Mononuclear cell (primary cell): Measurements from ENCODE around the gene TBX10. TPM values are rescaled to one million over a fixed set of nuclear protein-coding genes. Genes with fewer than 3 reads are reported as not detected.
A peak's percentile ranks its signal among the peaks of the same experiment; 100 is the strongest.
"Not testable (repeated sequence)": the region's sequence is repeated elsewhere in the genome, so short reads cannot be mapped to it uniquely, and the experiment has no call there.

ENCODE experiments used
- H3K27me3 ChIP-seq: 2 replicates; pipeline ENCODE4 v1.6.0; 2011; ENCODE audit warnings: low read length, control low read depth; ENCODE audit not compliant: insufficient read depth
- H3K4me1 ChIP-seq: 2 replicates; pipeline ENCODE4 v1.5.1; 2011; ENCODE audit warnings: mild to moderate bottlenecking, low read length, control low read depth; ENCODE audit not compliant: insufficient read depth
- H3K4me3 ChIP-seq: 2 replicates; pipeline ENCODE4 v1.5.1; 2011; ENCODE audit warnings: mild to moderate bottlenecking, low read length, moderate library complexity
- H3K9me3 ChIP-seq: 2 replicates; pipeline ENCODE4 v1.5.1; 2011; ENCODE audit warnings: low read depth, mild to moderate bottlenecking, control low read depth, low read length
- total RNA-seq: library from RNA; depleted of rRNA; stranded (reverse); fragments of >200 nt; gene quantifications from one replicate; pipeline ENCODE4 v1.2.3, GENCODE V29; 2012

TBX10 gene
- total RNA-seq, 1 donor = not detected

GRCh38 chr11:67631853-67632174 is 7.7 kb downstream of the TBX10 start:
- H3K4me3 ChIP-seq = no peak overlapping the region
- no peaks in the 10 kb centered on the region for H3K9me3 ChIP-seq
- peaks cover 21% of the 10 kb centered on the region for H3K4me1 ChIP-seq
- no peaks in the 10 kb centered on the region for H3K27me3 ChIP-seq

DNA sequence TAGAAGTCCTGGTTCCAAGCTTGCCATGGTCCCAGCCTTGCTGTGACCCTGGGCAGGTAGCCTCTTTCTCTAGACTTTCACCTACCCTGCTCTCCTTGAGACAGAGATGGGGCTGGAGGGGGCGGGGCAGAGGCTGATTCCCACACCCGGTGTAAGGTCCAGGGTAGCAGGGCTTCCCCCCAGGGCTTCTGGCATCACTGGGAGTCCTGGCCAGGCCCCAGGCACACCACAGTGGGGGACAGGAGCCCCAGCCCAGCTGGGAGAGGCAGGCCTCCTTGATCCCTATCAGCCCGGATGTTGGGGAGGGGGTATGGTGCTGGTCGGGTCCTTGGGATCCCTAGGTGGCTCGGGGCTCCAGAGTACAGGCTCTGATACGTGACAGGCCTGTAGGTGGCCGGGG is 8.2 kb downstream of the TBX10 start:
- Histone ChIP-seq H3K27me3 (no peaks in the 10 kb centered on the region), H3K9me3 (no peaks in the 10 kb centered on the region), H3K4me1 (peaks cover 21% of the 10 kb centered on the region), H3K4me3 (no peak overlapping the region)

GRCh38 chr11:67630943-67631331 is 8.6 kb downstream of the TBX10 start:
- no peaks in the 10 kb centered on the region for H3K9me3 ChIP-seq
- peak overlapping the region; percentile 53 for H3K4me3 ChIP-seq
- peaks cover 21% of the 10 kb centered on the region for H3K4me1 ChIP-seq
- H3K27me3 ChIP-seq = no peaks in the 10 kb centered on the region

GRCh38 chr11:67630228-67630942 is 9.2 kb downstream of the TBX10 start:
- H3K4me3 ChIP-seq = peak overlapping the region; percentile 53
- H3K4me1 ChIP-seq = peaks cover 21% of the 10 kb centered on the region
- no peaks in the 10 kb centered on the region for H3K27me3 ChIP-seq
- H3K9me3 ChIP-seq = no peaks in the 10 kb centered on the region

DNA sequence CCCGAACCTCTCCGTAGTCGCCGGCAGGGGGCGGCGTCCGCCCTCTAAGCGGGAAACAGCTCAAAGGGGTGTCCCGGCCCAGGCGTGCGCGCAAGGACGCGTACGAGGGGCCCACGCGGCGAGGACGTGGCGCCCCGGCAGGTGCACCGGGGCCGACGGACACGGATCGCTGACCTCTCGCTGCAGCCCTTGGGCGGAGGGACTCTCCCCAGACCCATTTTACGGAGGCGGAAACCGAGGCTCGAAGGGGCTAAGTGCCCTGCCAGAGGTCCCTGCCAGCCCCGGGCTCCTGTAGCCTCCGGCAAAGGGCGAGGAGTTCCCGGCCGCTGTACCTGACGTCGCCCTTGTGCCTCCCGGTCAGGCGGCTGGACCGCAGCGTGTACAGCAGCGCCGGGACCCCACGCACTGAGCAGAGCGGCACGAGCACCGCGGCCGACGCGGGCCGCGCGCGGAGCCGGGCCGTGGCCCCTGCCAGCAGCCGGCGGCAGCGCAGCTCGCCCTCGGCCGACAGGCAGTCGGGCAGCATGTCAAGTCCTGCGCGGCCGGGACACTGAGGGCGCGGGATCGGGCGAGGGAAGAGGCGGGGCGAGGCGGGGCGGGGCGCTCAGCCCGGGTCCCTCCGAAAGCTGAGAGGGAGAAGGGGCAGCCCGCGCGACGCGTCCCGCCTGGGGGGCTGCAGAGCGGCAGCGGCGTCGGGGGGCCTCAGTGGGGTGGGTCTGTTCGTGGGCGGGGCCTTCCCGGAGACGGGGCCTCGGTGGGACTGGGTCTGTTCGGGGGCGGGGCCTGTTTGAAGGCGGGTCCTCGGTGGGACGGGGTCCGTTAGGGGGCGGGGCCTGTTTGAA is 10.0 kb downstream of the TBX10 start, which contains the start of gene NUDT8:
Gene NUDT8 (minus strand): TSS at position 552 of the 842 bp plus-strand sequence. CDS start 26 bp downstream, at position 526.
- no peaks in the 10 kb centered on the region for H3K27me3 ChIP-seq
- H3K9me3 ChIP-seq = no peaks in the 10 kb centered on the region
- H3K4me3 ChIP-seq = peak within 1 kb of the TSS; percentile 53
- peaks cover 21% of the 10 kb centered on the region for H3K4me1 ChIP-seq

DNA sequence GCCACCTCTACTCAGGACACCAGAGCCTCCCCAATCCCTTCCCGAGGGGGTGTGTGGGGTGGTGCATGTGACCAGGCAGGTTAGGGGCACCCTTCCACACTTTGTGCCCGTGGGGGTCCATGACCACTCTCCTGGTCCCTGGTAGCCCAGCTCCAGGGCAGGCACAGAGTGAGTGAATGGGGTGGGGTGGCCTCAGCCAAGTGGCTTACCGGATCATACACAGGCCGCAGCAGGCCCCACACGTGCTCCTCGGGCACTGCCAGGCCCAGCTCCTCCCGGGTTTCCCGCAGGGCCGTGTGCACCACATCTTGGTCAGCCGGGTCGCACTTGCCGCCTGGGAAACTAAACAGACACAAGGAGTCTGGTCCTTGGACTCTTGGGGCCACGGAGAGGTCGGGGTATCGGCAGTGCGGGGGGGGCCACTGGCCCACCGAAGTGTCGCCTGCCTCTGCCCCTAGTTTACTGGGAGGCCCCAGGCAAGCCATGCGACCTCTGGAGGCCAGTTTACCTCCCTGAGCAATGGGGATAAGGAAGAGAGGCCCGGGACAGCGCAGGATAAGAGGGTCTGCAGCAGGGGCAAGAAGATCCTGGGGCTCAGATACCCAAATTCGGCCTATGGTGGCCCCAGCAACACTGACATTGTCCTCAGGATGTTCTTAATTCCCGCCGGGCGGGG is 10.7 kb downstream of the TBX10 start:
- peak overlapping the region; percentile 49 for H3K4me3 ChIP-seq
- H3K27me3 ChIP-seq = no peaks in the 10 kb centered on the region
- peaks cover 21% of the 10 kb centered on the region for H3K4me1 ChIP-seq
- H3K9me3 ChIP-seq = no peaks in the 10 kb centered on the region

DNA sequence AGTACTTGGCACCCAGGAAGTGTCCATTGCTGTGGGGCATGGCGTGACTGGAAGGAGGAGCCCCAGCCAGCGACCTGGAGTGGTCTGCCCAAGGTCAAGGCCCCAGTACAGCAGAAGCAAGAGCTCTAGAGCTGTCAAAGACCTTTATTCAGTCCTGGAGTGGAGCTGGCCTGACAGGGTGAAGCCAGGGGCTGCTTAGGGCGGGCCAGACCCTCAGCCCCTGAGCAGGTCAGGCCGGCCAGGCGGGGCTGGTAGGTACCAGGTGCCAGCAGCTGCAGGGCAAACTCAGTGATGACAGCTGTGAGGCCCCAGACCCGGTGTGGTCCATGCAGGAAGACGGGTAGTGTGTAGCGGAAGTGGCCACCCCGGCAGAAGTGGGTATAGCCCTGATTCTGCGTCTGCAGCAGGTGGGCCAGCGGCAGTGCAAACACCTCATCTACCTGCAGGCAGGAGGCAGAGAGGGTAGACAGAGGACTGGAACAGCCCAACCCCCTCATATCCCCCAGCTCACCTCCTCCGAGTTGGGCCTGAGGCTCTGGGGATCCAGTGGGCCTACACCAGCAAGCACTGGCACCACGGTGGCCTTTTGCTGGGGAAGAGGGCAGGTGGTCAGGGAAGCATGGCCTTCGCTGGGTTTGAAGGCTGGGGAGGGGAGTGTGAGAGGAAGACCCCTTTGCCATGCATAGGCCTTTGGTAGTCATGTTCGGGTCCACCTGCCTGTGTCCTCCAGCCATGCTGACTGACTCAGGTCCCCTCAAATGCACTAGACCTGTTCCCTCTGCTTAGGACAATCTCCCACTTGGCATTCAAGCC is 11.5 kb downstream of the TBX10 start:
- H3K9me3 ChIP-seq = no peaks in the 10 kb centered on the region
- no peak overlapping the region for H3K4me3 ChIP-seq
- H3K4me1 ChIP-seq = peaks cover 21% of the 10 kb centered on the region
- no peaks in the 10 kb centered on the region for H3K27me3 ChIP-seq

- Histone ChIP-seq H3K4me3 (no peak overlapping the region), H3K27me3 (no peaks in the 10 kb centered on the region), H3K4me1 (peaks cover 21% of the 10 kb centered on the region), H3K9me3 (no peaks in the 10 kb centered on the region)
Measured at GRCh38 chr11:67627441-67627811, 12.1 kb downstream of the TBX10 start.

GRCh38 chr11:67626970-67627369 is 12.6 kb downstream of the TBX10 start:
- no peak overlapping the region for H3K4me3 ChIP-seq
- H3K27me3 ChIP-seq = no peaks in the 10 kb centered on the region
- no peaks in the 10 kb centered on the region for H3K9me3 ChIP-seq
- peaks cover 21% of the 10 kb centered on the region for H3K4me1 ChIP-seq

- H3K4me1 ChIP-seq = peaks cover 19% of the 10 kb centered on the region
- not testable (repeated sequence) for H3K9me3 ChIP-seq, H3K27me3 ChIP-seq, H3K4me3 ChIP-seq
Measured at GRCh38 chr11:67626131-67626833, 13.3 kb downstream of the TBX10 start.

DNA sequence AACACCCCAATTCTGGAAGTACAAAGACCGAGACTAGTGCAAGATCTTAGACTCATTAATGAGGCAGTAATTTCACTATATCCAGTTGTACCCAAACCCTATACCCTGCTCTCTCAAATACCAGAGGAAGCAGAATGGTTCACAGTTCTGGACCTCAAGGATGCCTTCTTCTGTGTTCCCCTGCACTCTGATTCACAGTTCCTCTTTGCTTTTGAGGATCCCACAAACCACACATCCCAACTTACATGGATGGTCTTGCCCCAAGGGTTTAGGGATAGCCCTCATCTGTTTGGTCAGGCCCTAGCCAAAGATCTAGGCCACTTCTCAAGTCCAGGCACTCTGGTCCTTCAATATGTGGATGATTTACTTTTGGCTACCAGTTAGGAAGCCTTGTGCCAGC is 15.8 kb downstream of the TBX10 start:
- not testable (repeated sequence) for H3K4me3 ChIP-seq, H3K27me3 ChIP-seq, H3K9me3 ChIP-seq, H3K4me1 ChIP-seq

- not testable (repeated sequence) for H3K4me1 ChIP-seq, H3K27me3 ChIP-seq, H3K4me3 ChIP-seq, H3K9me3 ChIP-seq
Measured at GRCh38 chr11:67622905-67623304, 16.7 kb downstream of the TBX10 start.

DNA sequence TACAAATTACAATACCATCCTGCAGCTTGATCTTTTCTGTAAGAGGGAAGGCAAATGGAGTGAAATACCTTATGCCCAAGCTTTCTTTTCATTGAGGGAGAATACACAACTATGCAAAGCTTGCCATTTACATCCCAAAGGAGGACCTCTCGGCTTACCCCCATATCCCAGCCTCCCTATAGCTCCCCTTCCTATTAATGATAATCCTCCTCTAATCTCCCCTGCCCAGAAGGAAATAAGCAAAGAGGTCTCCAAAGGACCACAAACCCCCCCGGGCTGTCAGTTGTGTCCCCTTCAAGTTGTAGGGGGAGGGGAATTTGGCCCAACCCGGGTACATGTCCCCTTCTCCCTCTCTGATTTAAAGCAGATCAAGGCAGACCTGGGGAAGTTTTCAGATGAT is 17.6 kb downstream of the TBX10 start:
- not testable (repeated sequence) for H3K27me3 ChIP-seq, H3K9me3 ChIP-seq, H3K4me1 ChIP-seq, H3K4me3 ChIP-seq

DNA sequence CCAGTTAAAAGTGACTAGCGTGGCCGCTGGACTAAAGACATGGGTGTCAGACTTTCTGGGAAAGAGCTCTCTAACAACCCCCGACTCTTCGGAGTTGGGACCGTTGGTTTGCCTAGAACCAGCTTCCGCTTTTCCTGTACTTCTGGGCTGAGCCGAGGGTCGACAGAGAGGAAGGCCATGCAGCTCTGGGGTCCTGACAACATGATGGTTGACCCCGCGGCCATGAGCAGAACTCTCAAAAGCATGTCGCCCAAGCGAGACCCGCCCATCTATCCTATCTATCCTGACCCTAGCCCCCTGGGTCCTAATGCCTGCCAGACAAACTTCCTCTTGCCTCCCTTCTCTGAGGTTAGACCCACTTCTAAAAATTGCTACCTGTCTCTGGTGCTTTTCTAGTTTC is 18.9 kb downstream of the TBX10 start:
- H3K4me3 ChIP-seq = not testable (repeated sequence)

More for the DNA sequence above, 18.9 kb downstream of the TBX10 start:
- not testable (repeated sequence) for H3K4me1 ChIP-seq, H3K27me3 ChIP-seq, H3K9me3 ChIP-seq
